Measurements from ENCODE around the gene PAFAH1B1.

GRCh38 chr17:2682176-2682938 lies 88.9 kb downstream of the PAFAH1B1 start:
- TF ChIP-seq CTCF (IDR thresholded peaks at IDR 0.05) (no peak), EZH2 (IDR thresholded peaks at IDR 0.05; ENCODE audit: borderline replicate concordance, insufficient read depth, low read depth, low read length, poor library complexity, severe bottlenecking) (no peak)

Measured in B cell (primary cell).